A549 treated with AZD9567 at 1 μM for 4 hours (cell line): Measurements from ENCODE around the gene S1PR2. TPM values are rescaled to one million over a fixed set of nuclear protein-coding genes. Genes with fewer than 3 reads are reported as not detected.

Experiments used
- total RNA-seq: library from RNA; stranded (reverse); fragments of 200-300 nt; extraction: Qiagen RNA extraction; gene quantifications from 5 replicates; pipeline ENCODE4 v1.2.3, GENCODE V29; 2022; ENCODE audit not compliant: insufficient read depth

The S1PR2 gene, protein sequence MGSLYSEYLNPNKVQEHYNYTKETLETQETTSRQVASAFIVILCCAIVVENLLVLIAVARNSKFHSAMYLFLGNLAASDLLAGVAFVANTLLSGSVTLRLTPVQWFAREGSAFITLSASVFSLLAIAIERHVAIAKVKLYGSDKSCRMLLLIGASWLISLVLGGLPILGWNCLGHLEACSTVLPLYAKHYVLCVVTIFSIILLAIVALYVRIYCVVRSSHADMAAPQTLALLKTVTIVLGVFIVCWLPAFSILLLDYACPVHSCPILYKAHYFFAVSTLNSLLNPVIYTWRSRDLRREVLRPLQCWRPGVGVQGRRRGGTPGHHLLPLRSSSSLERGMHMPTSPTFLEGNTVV
- 0.57 to 1.6 TPM (median 0.65 TPM) in 5 replicates for total RNA-seq

DNA sequence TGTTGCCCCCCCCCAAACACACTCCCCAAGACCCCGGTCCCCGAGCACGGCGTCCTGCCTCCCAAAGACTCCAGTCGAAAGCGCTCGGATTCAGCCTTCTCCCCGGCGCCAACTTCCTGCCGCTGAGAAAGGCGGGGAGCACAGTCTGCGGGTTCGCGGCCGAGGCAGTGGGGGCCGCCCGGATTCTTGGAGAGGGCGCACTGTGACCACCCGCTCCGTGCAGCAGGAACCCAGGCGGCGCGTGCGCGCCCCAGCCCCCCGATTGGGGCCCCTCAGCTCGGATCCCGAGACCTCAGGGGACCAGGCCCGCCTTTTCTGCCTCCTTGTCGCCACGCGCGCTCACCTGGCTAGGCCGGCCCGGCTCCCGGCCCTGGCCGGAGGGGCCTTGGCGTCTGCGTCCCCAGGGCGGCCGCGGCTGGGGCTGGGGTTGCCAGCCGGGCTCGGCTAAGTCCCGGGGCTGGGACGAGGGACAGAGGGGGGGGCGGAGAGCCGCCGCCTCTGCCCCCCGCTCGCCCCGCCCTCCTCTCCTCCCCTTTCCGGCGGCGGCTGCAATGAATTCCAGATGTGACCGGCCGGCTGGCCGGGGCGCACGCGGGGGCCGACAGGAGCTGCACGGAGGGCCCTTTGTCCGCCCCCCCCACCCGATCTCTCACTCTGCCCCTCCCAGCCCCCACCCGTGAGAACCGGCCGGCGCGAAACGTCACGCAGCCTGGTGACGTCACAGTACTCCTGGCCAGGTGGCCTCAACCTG is at the start of gene S1PR2:
S1PR2 (minus strand) TSS at position 471 of the 751 bp plus-strand sequence. CDS start 6,426 bp downstream, outside the sequence.

GRCh38 chr19:10270616-10271394 is 39.7 kb upstream of the S1PR2 start, which contains the start of gene ICAM1:
Gene ICAM1 (plus strand): TSS chr19:10271120. CDS start chr19:10271160, 40 bp downstream.

DNA sequence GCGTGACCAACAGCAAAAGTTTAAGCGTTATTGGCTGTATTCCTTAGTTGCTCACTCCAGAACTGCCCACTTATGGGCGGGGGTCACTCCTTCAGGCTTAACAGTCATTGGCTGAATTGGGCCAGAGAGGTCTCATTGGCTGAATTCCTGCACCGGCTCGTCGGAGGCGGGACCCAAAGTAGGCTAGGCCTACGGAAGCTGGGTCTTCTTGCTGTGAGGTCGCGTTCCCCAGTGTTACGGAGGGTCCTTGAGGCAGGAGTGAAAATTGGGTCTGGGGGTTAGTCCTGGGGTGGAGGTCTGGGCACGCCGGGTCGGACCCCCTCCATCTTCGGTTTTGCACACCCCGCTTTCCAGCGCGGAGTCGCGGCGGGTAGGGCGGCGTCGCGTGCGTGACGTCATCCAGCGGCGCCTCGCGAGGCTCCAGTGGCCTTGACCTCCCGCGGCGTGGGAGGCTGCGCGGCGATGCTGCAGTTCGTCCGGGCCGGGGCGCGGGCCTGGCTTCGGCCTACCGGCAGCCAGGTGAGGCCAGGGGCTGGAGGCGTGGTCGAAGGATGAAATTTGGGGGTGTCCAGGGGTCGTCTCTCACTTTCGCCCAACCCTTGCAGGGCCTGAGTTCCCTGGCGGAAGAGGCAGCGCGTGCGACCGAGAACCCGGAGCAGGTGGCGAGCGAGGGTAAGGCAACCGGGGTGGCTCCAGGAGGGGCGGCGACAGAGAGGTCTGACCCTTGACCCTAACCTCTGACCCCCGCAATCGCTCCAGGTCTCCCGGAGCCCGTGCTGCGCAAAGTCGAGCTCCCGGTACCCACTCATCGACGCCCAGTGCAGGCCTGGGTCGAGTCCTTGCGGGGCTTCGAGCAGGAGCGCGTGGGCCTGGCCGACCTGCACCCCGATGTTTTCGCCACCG is 20.9 kb upstream of the S1PR2 start, which contains the start of gene MRPL4:
MRPL4 (plus strand) TSS at position 423 of the 903 bp plus-strand sequence; CDS start at position 463, 40 bp downstream.

DNA sequence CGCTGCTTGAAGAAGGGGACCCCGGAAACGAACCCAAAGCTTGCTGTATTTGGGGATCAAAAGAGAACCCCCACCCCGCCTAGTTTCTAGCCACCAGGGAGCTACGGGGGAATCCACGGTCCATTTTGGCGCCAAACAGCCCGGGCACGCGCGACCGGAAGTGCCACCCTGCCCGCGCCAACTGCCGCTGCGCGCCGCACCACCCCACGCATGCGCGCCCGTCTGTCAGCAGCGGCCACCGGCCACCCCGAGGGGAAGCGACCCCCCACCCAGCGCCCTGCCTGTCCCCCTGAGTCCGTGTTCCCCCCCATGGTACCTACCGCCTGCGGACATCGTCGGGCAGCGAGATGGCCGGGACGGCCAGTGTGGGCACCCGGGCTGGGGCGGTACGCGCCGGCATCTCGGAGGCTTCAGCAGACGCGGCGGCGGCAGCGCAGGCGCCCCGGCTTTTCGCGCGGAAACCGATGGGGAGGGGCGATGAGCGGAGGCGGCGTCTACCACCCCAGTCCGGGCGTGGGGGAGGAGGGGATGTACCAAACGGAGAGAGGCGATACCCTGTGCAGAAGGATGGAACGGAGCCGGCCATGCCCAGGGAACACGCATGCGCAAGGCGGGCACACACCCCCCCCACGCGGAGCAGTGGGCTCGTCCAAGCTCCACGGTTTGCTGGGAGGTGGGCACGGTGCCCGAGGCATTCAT is 36.5 kb downstream of the S1PR2 start, which contains the start of gene DNMT1:
DNMT1 (minus strand) TSS at position 454 of the 699 bp plus-strand sequence; CDS start at position 400, 54 bp downstream.

Other genes starting within 250 kb of the S1PR2 start
- gene COL5A3, start 220.8 kb downstream of the S1PR2 start, total RNA-seq, result 2.2 to 3.6 TPM (median 3.1 TPM) in 5 replicates
- gene RDH8, start 217.8 kb downstream of the S1PR2 start, total RNA-seq, result 0.16 to 0.24 TPM (median 0.18 TPM) in 4 of 5 replicates, not detected in the other
- 4.8 to 8.3 TPM (median 6.9 TPM) in 5 replicates for gene SHFL, start 145.0 kb downstream of the S1PR2 start, total RNA-seq
- gene ANGPTL6, start 128.7 kb downstream of the S1PR2 start, total RNA-seq, result 0.06 to 0.22 TPM (median 0.13 TPM) in 4 of 5 replicates, not detected in the other
- 34.6 to 57.9 TPM (median 51.9 TPM) in 5 replicates for gene PPAN, start 125.0 kb downstream of the S1PR2 start, total RNA-seq
- 3.1 to 11.8 TPM (median 8.1 TPM) in 5 replicates for gene P2RY11, start 119.6 kb downstream of the S1PR2 start, total RNA-seq
- 160 to 183 TPM (median 169 TPM) in 5 replicates for gene EIF3G, start 111.4 kb downstream of the S1PR2 start, total RNA-seq
- gene DNMT1, start 36.4 kb downstream of the S1PR2 start, total RNA-seq, result 62.9 to 71.3 TPM (median 69.5 TPM) in 5 replicates
- 51.0 to 77.2 TPM (median 72.9 TPM) in 5 replicates for gene MRPL4, start 20.9 kb upstream of the S1PR2 start, total RNA-seq
- 2.5 to 5.6 TPM (median 4.7 TPM) in 5 replicates for gene ICAM1, start 39.8 kb upstream of the S1PR2 start, total RNA-seq
- gene ICAM4, start 55.6 kb upstream of the S1PR2 start, total RNA-seq, result 0.06 to 0.20 TPM (median 0.09 TPM) in 4 of 5 replicates, not detected in the other
- gene ICAM5, start 58.6 kb upstream of the S1PR2 start, total RNA-seq, result 0.46 to 1.4 TPM (median 1.1 TPM) in 4 of 5 replicates, not detected in the other
- gene ZGLP1, start 78.5 kb upstream of the S1PR2 start, total RNA-seq, result 2.1 to 3.4 TPM (median 2.3 TPM) in 4 of 5 replicates, not detected in the other
- 19.6 to 34.8 TPM (median 31.5 TPM) in 5 replicates for gene FDX2, start 84.7 kb upstream of the S1PR2 start, total RNA-seq
- gene RAVER1, start 102.2 kb upstream of the S1PR2 start, total RNA-seq, result 20.7 to 30.9 TPM (median 30.4 TPM) in 5 replicates
- 7.2 to 9.2 TPM (median 9.2 TPM) in 5 replicates for gene ICAM3, start 108.3 kb upstream of the S1PR2 start, total RNA-seq
- 27.8 to 50.4 TPM (median 45.6 TPM) in 5 replicates for gene TYK2, start 149.2 kb upstream of the S1PR2 start, total RNA-seq
- gene CDC37, start 172.2 kb upstream of the S1PR2 start, total RNA-seq, result 140 to 202 TPM (median 189 TPM) in 5 replicates
- 2.5 to 4.2 TPM (median 3.8 TPM) in 5 replicates for gene PDE4A, start 189.2 kb upstream of the S1PR2 start, total RNA-seq